ENCODE measurements around the gene ATG5.
"Not testable (repeated sequence)": the region's sequence is repeated elsewhere in the genome, so short reads cannot be mapped to it uniquely, and the experiment has no call there.

ATG5 gene

GRCh38 chr6:106309766-106310373, 15.7 kb downstream of the ATG5 start:
- no peak for DNase-seq (ENCODE audit: low read depth)

- no peak for DNase-seq (ENCODE audit: low read depth)
Measured at GRCh38 chr6:106308985-106309384, 16.6 kb downstream of the ATG5 start.

- no peak for DNase-seq (ENCODE audit: low read depth)
Measured at GRCh38 chr6:106305740-106306139, 19.8 kb downstream of the ATG5 start.

- DNase-seq (ENCODE audit: low read depth) = no peak
Measured at GRCh38 chr6:106300944-106301343, 24.6 kb downstream of the ATG5 start.

GRCh38 chr6:106300020-106300780, 25.4 kb downstream of the ATG5 start:
- no peak for DNase-seq (ENCODE audit: low read depth)

GRCh38 chr6:106293116-106293515, 32.4 kb downstream of the ATG5 start:
- DNase-seq (ENCODE audit: low read depth) = no peak

GRCh38 chr6:106290954-106291353, 34.6 kb downstream of the ATG5 start:
- DNase-seq (ENCODE audit: low read depth) = no peak

- no peak for DNase-seq (ENCODE audit: low read depth)
Measured at GRCh38 chr6:106290032-106290431, 35.5 kb downstream of the ATG5 start.

- DNase-seq (ENCODE audit: low read depth) = no peak
Measured at GRCh38 chr6:106287215-106287614, 38.3 kb downstream of the ATG5 start.

GRCh38 chr6:106286746-106287145, 38.8 kb downstream of the ATG5 start:
- no peak for DNase-seq (ENCODE audit: low read depth)

GRCh38 chr6:106283481-106283880, 42.1 kb downstream of the ATG5 start:
- DNase-seq (ENCODE audit: low read depth) = no peak

- no peak for DNase-seq (ENCODE audit: low read depth)
Measured at GRCh38 chr6:106281661-106282060, 43.9 kb downstream of the ATG5 start.

GRCh38 chr6:106281088-106281487, 44.5 kb downstream of the ATG5 start:
- no peak for DNase-seq (ENCODE audit: low read depth)

- DNase-seq (ENCODE audit: low read depth) = no peak
Measured at GRCh38 chr6:106279179-106279578, 46.4 kb downstream of the ATG5 start.

GRCh38 chr6:106275692-106276091, 49.9 kb downstream of the ATG5 start:
- DNase-seq (ENCODE audit: low read depth) = no peak

- no peak for DNase-seq (ENCODE audit: low read depth)
Measured at GRCh38 chr6:106273087-106273486, 52.5 kb downstream of the ATG5 start.

GRCh38 chr6:106272287-106272686, 53.3 kb downstream of the ATG5 start:
- no peak for DNase-seq (ENCODE audit: low read depth)

- no peak for DNase-seq (ENCODE audit: low read depth)
Measured at GRCh38 chr6:106270414-106270813, 55.1 kb downstream of the ATG5 start.

GRCh38 chr6:106269268-106269919, 56.2 kb downstream of the ATG5 start:
- not testable (repeated sequence) for DNase-seq (ENCODE audit: low read depth)

GRCh38 chr6:106268500-106268899, 57.1 kb downstream of the ATG5 start:
- DNase-seq (ENCODE audit: low read depth) = not testable (repeated sequence)

- DNase-seq (ENCODE audit: low read depth) = not testable (repeated sequence)
Measured at GRCh38 chr6:106264433-106264832, 61.1 kb downstream of the ATG5 start.

GRCh38 chr6:106259748-106260147, 65.8 kb downstream of the ATG5 start:
- DNase-seq (ENCODE audit: low read depth) = not testable (repeated sequence)

GRCh38 chr6:106258726-106259125, 66.8 kb downstream of the ATG5 start:
- DNase-seq (ENCODE audit: low read depth) = no peak

Measured in activated gamma-delta T cell treated with anti-CD3 and anti-CD28 coated beads, Interleukin-2, amount 50 U/mL, for 16 hours (primary cell).